Neural cell (in vitro differentiated cells): ENCODE measurements around the gene SOHLH1.

Experiments used
- EP300 ChIP-seq: fragments of 450-650 bp; conservative IDR thresholded peaks from 2 replicates; pipeline ENCODE4 v1.6.1; 2014; ENCODE audit warnings: antibody characterized with exemption, mild to moderate bottlenecking, moderate library complexity; ENCODE audit not compliant: poor library complexity, severe bottlenecking
- EZH2 ChIP-seq: fragments of 200-600, 300-800 bp; shearing (Covaris generic), sonication (generic); IDR thresholded peaks from 2 replicates; pipeline ENCODE4 v1.6.1; 2014; ENCODE audit warnings: antibody characterized with exemption, low read length, borderline replicate concordance, mild to moderate bottlenecking; ENCODE audit not compliant: insufficient read depth, poor library complexity, severe bottlenecking
- POLR2AphosphoS5 ChIP-seq: IDR thresholded peaks from 2 replicates; pipeline ENCODE4 v1.6.1; 2012
- RAD21 ChIP-seq: fragments of 450-650 bp; conservative IDR thresholded peaks from 2 replicates; pipeline ENCODE4 v1.6.1; 2014; ENCODE audit warnings: antibody characterized with exemption, mild to moderate bottlenecking, moderate library complexity
- TAF1 ChIP-seq: IDR thresholded peaks from 2 replicates; pipeline ENCODE4 v1.6.1; 2012; ENCODE audit warnings: low read depth
- TF ChIP-seq, protein P1 (sequence below): fragments of 450-650 bp; IDR thresholded peaks from 2 replicates; pipeline ENCODE4 v1.5.1; 2014; ENCODE audit warnings: antibody characterized with exemption, mild to moderate bottlenecking, moderate library complexity; ENCODE audit not compliant: poor library complexity, severe bottlenecking

DNA sequence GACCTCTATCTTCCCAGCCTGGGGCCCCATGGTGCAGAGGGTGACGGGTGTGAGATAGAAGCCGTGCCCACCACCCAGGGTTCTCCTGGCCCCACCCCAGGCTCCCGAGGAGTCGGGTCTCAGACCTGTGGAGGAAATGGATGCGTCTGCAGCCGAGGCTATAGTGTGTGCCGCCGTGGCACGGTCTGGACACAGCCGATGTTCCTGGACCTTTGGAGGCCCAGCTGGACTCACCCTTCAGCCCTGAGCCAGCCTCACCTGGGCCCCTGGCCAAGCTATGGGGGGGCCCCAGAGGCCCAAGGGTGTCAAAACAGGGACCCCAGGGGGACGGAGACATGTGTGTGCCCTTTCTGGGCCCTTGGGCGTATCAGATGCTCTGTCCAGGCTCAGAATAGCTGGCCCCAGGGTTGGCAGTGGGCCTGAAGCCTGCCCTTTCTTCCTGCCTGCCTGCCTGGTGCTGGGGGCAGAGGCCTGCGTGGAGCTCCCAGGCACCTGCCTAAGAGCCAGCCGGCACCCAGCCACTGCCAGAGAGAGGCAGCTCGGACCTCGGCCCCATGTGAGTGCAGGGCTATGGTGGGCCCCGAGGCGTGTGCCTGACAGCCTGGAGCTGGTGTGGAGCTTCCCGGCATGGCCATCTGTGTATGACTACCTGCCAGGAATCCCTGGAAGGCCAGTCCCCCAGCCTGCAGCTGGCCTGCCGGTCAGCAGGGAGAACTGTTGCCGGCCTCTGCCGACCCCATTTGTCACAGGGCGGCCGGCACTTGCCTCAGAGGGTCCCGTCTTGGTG is 44.5 kb upstream of the SOHLH1 start:
- no peak for TF ChIP-seq EZH2
- TF ChIP-seq, protein P1, sequence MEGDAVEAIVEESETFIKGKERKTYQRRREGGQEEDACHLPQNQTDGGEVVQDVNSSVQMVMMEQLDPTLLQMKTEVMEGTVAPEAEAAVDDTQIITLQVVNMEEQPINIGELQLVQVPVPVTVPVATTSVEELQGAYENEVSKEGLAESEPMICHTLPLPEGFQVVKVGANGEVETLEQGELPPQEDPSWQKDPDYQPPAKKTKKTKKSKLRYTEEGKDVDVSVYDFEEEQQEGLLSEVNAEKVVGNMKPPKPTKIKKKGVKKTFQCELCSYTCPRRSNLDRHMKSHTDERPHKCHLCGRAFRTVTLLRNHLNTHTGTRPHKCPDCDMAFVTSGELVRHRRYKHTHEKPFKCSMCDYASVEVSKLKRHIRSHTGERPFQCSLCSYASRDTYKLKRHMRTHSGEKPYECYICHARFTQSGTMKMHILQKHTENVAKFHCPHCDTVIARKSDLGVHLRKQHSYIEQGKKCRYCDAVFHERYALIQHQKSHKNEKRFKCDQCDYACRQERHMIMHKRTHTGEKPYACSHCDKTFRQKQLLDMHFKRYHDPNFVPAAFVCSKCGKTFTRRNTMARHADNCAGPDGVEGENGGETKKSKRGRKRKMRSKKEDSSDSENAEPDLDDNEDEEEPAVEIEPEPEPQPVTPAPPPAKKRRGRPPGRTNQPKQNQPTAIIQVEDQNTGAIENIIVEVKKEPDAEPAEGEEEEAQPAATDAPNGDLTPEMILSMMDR: no peak
- no peak for TF ChIP-seq TAF1
- no peak for TF ChIP-seq RAD21
- no peak for TF ChIP-seq POLR2AphosphoS5
- no peak for TF ChIP-seq EP300
